ENCODE results near the gene KLF3. TPM values are rescaled to one million over a fixed set of nuclear protein-coding genes. Genes with fewer than 3 reads are reported as not detected.

KLF3 gene
- total and polyA plus RNA-seq, 2 experiments from 2014 or later, result 68.4 to 77.3 TPM

- H3K36me3 ChIP-seq (replicated peaks; ENCODE audit: insufficient read depth, low read depth), result no peaks in the 10 kb centered on the region
- WGBS (ENCODE audit: low lambda C conversion rate, missing lambda C conversion rate), result 78% methylated on average over 3 of the region's 3 CpGs
- no peaks in the 10 kb centered on the region for H4K20me1 ChIP-seq (ENCODE audit: insufficient read depth, poor library complexity, severe bottlenecking)
- TF ChIP-seq EZH2 (IDR thresholded peaks at IDR 0.05; ENCODE audit: borderline replicate concordance) (no peak), EZH2phosphoT487 (IDR thresholded peaks at IDR 0.05; ENCODE audit: low read depth, severe bottlenecking, unreplicated experiment) (no peak)
- TF ChIP-seq, protein P1, sequence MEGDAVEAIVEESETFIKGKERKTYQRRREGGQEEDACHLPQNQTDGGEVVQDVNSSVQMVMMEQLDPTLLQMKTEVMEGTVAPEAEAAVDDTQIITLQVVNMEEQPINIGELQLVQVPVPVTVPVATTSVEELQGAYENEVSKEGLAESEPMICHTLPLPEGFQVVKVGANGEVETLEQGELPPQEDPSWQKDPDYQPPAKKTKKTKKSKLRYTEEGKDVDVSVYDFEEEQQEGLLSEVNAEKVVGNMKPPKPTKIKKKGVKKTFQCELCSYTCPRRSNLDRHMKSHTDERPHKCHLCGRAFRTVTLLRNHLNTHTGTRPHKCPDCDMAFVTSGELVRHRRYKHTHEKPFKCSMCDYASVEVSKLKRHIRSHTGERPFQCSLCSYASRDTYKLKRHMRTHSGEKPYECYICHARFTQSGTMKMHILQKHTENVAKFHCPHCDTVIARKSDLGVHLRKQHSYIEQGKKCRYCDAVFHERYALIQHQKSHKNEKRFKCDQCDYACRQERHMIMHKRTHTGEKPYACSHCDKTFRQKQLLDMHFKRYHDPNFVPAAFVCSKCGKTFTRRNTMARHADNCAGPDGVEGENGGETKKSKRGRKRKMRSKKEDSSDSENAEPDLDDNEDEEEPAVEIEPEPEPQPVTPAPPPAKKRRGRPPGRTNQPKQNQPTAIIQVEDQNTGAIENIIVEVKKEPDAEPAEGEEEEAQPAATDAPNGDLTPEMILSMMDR (IDR thresholded peaks at IDR 0.05; ENCODE audit: poor library complexity), result no peak
- no peaks in the 10 kb centered on the region for H3K9me2 ChIP-seq (replicated peaks; ENCODE audit: insufficient read depth)
- no peaks in the 10 kb centered on the region for H3K9me3 ChIP-seq (ENCODE audit: low read depth)
- no peak overlapping the region for H3K4me2 ChIP-seq
- no peaks in the 10 kb centered on the region for H3K27me3 ChIP-seq
- H3K4me3 ChIP-seq, result no peak overlapping the region
- no peak overlapping the region for H2AFZ ChIP-seq
- no peaks in the 10 kb centered on the region for H3K79me2 ChIP-seq
- H3K27ac ChIP-seq, result no peak overlapping the region
- no peaks in the 10 kb centered on the region for H3K4me1 ChIP-seq (ENCODE audit: insufficient read depth)
- DNase-seq (ENCODE audit: low spot score), result no peak
These were observed 19.8 kb upstream of the KLF3 start for GRCh38 chr4:38644201-38644600.

DNA sequence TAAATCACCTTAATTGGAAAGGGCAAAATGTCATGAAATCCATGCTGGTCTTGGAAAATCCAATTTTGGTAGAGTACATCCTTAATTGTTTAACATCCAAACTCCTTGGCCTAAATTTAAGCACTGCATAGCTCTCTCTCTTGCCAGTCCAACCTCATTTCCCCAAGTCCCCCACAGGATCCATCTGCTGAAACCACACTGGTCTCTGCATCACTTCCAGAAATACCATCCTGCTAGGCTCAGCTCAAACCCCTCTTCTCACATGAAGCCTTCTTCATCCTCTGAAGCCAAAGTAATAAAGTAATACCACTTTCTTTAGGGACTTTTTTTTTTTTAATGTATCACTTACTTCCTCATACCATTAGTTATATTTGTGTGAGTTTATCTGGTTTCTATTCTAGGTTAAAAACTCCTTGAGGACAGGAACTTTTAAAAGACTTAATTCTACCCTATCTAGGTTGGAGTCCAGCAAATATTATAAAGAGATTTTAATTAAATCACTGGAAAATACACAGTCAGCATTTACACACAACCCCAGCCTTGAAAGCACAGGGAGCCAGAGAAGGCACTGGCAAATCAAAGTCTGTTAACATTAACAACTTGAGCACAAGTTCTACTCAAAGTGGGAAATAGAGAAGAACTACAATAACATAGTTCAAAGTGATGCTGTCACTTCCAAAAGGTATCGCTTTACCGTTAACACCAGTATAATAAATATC is 16.7 kb upstream of the KLF3 start:
- no peak for DNase-seq (ENCODE audit: low spot score)
- TF ChIP-seq EZH2 (IDR thresholded peaks at IDR 0.05; ENCODE audit: borderline replicate concordance), result no peak
- TF ChIP-seq, protein P1 (IDR thresholded peaks at IDR 0.05; ENCODE audit: poor library complexity), result no peak
- TF ChIP-seq EZH2phosphoT487 (IDR thresholded peaks at IDR 0.05; ENCODE audit: low read depth, severe bottlenecking, unreplicated experiment), result no peak
- no peaks in the 10 kb centered on the region for H3K9me2 ChIP-seq (replicated peaks; ENCODE audit: insufficient read depth)
- H3K4me2 ChIP-seq, result no peak overlapping the region
- H3K27me3 ChIP-seq, result no peaks in the 10 kb centered on the region
- no peaks in the 10 kb centered on the region for H4K20me1 ChIP-seq (ENCODE audit: insufficient read depth, poor library complexity, severe bottlenecking)
- no peaks in the 10 kb centered on the region for H3K4me1 ChIP-seq (ENCODE audit: insufficient read depth)
- no peak overlapping the region for H2AFZ ChIP-seq
- WGBS (ENCODE audit: low lambda C conversion rate, missing lambda C conversion rate), result 98% methylated on average over 2 of the region's 2 CpGs
- no peak overlapping the region for H3K4me3 ChIP-seq
- H3K79me2 ChIP-seq, result no peaks in the 10 kb centered on the region
- H3K9me3 ChIP-seq (ENCODE audit: low read depth), result no peaks in the 10 kb centered on the region
- H3K36me3 ChIP-seq (replicated peaks; ENCODE audit: insufficient read depth, low read depth), result no peaks in the 10 kb centered on the region
- H3K27ac ChIP-seq, result no peak overlapping the region

GRCh38 chr4:38650133-38650532 is 13.9 kb upstream of the KLF3 start:
- whole genome bisulfite sequencing (ENCODE audit: low lambda C conversion rate, missing lambda C conversion rate), result 88% methylated on average over 9 of the region's 9 CpGs
- TF ChIP-seq, protein P1 (IDR thresholded peaks at IDR 0.05; ENCODE audit: poor library complexity), result no peak
- Histone ChIP-seq H3K4me2 (no peak overlapping the region), H3K36me3 (replicated peaks; ENCODE audit: insufficient read depth, low read depth) (no peaks in the 10 kb centered on the region), H3K4me1 (ENCODE audit: insufficient read depth) (no peaks in the 10 kb centered on the region), H3K27me3 (no peaks in the 10 kb centered on the region), H2AFZ (no peak overlapping the region), H4K20me1 (ENCODE audit: insufficient read depth, poor library complexity, severe bottlenecking) (no peaks in the 10 kb centered on the region), H3K27ac (no peak overlapping the region), H3K4me3 (no peak overlapping the region), H3K9me2 (replicated peaks; ENCODE audit: insufficient read depth) (no peaks in the 10 kb centered on the region), H3K79me2 (no peaks in the 10 kb centered on the region), H3K9me3 (ENCODE audit: low read depth) (no peaks in the 10 kb centered on the region)
- no peak for DNase-seq (ENCODE audit: low spot score)

Data from hepatocyte (in vitro differentiated cells).